ENCODE data around the gene CYLD. TPM values are rescaled to one million over a fixed set of nuclear protein-coding genes. Genes with fewer than 3 reads are reported as not detected.

The CYLD gene
- total RNA-seq, 1 experiment from 2014 or later, result 10.1 TPM

DNA sequence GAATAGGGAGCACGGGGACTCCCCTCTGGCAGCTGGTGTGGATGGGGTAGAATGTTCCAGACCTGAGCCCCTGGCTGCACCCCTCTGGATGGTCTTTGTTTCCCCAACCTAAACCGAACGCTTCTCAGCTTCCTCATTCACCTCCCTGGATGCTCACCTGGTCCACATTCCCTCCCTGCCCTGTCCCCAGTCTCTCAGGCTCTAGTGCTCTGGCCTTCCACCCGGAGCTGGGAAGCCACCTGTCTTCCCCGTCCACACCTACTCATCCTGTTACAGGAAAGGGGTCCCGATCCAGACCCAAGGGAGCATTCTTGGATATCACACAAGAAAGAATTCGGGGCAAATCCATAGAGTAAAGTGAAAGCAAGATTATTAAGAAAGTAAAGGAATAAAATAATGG lies 73.5 kb downstream of the CYLD start:
- in situ Hi-C loops (cut with HindIII; ENCODE audit: low pct_unique_long_range_greater_than_20kb, low sequenced_read_pairs) (no loop called here), intact Hi-C loops (cut with micrococcal nuclease; ENCODE audit: unreplicated experiment) (no loop called here)
- Histone ChIP-seq H3K4me1 (ENCODE audit: control insufficient read depth, insufficient read depth, low read length) (no peaks in the 10 kb centered on the region), H3K4me3 (ENCODE audit: low read depth in 2 of 2, low read length in 2 of 2) (no peak overlapping the region), H3K27ac (ENCODE audit: low read length) (no peak overlapping the region), H3K27me3 (ENCODE audit: control insufficient read depth, insufficient read depth, low read length) (no peaks in the 10 kb centered on the region), H3K36me3 (ENCODE audit: control insufficient read depth, insufficient read depth, low read length) (no peaks in the 10 kb centered on the region), H3K9me3 (ENCODE audit: control insufficient read depth, insufficient read depth, low read depth, low read length) (no peaks in the 10 kb centered on the region)
- ATAC-seq (no peak), DNase-seq (ENCODE audit: low read depth, low spot score) (no peak)
- BruUV-seq (replicated peaks), result no TSS peak
- no peak for TF ChIP-seq SIN3A (IDR thresholded peaks at IDR 0.05; ENCODE audit: borderline replicate concordance, insufficient read depth, low read depth, low read length)
- TF ChIP-seq, protein P1, sequence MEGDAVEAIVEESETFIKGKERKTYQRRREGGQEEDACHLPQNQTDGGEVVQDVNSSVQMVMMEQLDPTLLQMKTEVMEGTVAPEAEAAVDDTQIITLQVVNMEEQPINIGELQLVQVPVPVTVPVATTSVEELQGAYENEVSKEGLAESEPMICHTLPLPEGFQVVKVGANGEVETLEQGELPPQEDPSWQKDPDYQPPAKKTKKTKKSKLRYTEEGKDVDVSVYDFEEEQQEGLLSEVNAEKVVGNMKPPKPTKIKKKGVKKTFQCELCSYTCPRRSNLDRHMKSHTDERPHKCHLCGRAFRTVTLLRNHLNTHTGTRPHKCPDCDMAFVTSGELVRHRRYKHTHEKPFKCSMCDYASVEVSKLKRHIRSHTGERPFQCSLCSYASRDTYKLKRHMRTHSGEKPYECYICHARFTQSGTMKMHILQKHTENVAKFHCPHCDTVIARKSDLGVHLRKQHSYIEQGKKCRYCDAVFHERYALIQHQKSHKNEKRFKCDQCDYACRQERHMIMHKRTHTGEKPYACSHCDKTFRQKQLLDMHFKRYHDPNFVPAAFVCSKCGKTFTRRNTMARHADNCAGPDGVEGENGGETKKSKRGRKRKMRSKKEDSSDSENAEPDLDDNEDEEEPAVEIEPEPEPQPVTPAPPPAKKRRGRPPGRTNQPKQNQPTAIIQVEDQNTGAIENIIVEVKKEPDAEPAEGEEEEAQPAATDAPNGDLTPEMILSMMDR (IDR thresholded peaks at IDR 0.05), result no peak
- TF ChIP-seq TCF7L2 (IDR thresholded peaks at IDR 0.05; ENCODE audit: low read depth, low read length), result no peak
- TF ChIP-seq POLR2AphosphoS5 (IDR thresholded peaks at IDR 0.05; ENCODE audit: low read depth, low read length), result no peak
- TF ChIP-seq, protein P2, sequence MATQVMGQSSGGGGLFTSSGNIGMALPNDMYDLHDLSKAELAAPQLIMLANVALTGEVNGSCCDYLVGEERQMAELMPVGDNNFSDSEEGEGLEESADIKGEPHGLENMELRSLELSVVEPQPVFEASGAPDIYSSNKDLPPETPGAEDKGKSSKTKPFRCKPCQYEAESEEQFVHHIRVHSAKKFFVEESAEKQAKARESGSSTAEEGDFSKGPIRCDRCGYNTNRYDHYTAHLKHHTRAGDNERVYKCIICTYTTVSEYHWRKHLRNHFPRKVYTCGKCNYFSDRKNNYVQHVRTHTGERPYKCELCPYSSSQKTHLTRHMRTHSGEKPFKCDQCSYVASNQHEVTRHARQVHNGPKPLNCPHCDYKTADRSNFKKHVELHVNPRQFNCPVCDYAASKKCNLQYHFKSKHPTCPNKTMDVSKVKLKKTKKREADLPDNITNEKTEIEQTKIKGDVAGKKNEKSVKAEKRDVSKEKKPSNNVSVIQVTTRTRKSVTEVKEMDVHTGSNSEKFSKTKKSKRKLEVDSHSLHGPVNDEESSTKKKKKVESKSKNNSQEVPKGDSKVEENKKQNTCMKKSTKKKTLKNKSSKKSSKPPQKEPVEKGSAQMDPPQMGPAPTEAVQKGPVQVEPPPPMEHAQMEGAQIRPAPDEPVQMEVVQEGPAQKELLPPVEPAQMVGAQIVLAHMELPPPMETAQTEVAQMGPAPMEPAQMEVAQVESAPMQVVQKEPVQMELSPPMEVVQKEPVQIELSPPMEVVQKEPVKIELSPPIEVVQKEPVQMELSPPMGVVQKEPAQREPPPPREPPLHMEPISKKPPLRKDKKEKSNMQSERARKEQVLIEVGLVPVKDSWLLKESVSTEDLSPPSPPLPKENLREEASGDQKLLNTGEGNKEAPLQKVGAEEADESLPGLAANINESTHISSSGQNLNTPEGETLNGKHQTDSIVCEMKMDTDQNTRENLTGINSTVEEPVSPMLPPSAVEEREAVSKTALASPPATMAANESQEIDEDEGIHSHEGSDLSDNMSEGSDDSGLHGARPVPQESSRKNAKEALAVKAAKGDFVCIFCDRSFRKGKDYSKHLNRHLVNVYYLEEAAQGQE (IDR thresholded peaks at IDR 0.05; ENCODE audit: insufficient read depth in 1 of 2, low read depth in 2 of 2, low read length in 1 of 2), result no peak
- ChIA-PET CTCF (interaction anchor here (0.7 to 1.1 kb wide), 2 partner anchors 9 to 11 kb away, joined by 3 to 6 read pairs; no protein-coding TSS in a partner anchor), POLR2A (no interaction called here)

DNA sequence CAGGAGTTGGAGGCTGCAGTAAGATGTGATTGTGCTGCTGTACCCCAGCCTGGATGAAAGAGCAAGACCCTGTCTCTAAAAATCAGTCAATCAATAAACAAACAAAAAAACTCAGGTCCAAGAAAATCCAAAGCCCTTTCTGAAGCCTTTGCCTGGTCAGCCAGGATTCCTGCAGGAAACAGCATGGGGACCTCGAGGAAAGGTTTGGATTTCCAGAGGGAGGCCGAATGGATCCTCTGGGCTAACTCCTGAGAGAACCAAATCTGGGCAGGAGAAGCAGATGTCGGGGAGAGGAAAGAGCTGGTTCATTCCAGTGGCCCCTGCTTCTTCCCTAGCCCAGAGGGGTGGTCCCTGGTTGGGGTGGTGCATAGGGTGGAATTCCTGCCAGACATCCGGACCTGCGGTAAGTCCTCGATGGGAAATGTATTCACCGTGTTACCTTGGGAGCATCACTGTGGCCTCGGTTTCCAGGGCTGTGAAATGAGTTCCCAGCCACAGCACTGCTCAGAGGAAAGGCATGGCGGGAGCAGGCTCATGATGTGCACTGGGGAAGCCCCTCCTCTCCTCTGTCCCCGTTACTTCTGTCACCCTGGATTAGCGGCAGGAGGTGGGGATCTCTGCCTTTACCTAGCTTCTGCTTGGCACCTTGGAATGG lies 75.1 kb downstream of the CYLD start:
- ChIA-PET CTCF (no interaction called here), POLR2A (no interaction called here)
- no peaks in the 10 kb centered on the region for H3K4me1 ChIP-seq (ENCODE audit: control insufficient read depth, insufficient read depth, low read length)
- no peak for TF ChIP-seq SIN3A (IDR thresholded peaks at IDR 0.05; ENCODE audit: borderline replicate concordance, insufficient read depth, low read depth, low read length)
- no peak for TF ChIP-seq POLR2AphosphoS5 (IDR thresholded peaks at IDR 0.05; ENCODE audit: low read depth, low read length)
- TF ChIP-seq, protein P2 (IDR thresholded peaks at IDR 0.05; ENCODE audit: insufficient read depth in 1 of 2, low read depth in 2 of 2, low read length in 1 of 2), result no peak
- no peak for TF ChIP-seq TCF7L2 (IDR thresholded peaks at IDR 0.05; ENCODE audit: low read depth, low read length)
- TF ChIP-seq, protein P1 (IDR thresholded peaks at IDR 0.05), result no peak
- H3K36me3 ChIP-seq (ENCODE audit: control insufficient read depth, insufficient read depth, low read length), result no peaks in the 10 kb centered on the region
- in situ Hi-C loops (cut with HindIII; ENCODE audit: low pct_unique_long_range_greater_than_20kb, low sequenced_read_pairs) (no loop called here), intact Hi-C loops (cut with micrococcal nuclease; ENCODE audit: unreplicated experiment) (no loop called here)
- no peak overlapping the region for H3K4me3 ChIP-seq (ENCODE audit: low read depth in 2 of 2, low read length in 2 of 2)
- H3K9me3 ChIP-seq (ENCODE audit: control insufficient read depth, insufficient read depth, low read depth, low read length), result no peaks in the 10 kb centered on the region
- no peak overlapping the region for H3K27ac ChIP-seq (ENCODE audit: low read length)
- no TSS peak for BruUV-seq (replicated peaks)
- no peaks in the 10 kb centered on the region for H3K27me3 ChIP-seq (ENCODE audit: control insufficient read depth, insufficient read depth, low read length)
- no peak for ATAC-seq
- no peak for DNase-seq (ENCODE audit: low read depth, low spot score)

Measured in Panc1 (cell line).